GM18502 (cell line): ENCODE measurements around the gene BRD9.
"Not testable (repeated sequence)": the region's sequence is repeated elsewhere in the genome, so short reads cannot be mapped to it uniquely, and the experiment has no call there.

Source experiments
- ATAC-seq: cut with Tn5 transposase; IDR thresholded peaks from one replicate; pipeline ENCODE4 v1.9.1; 2021; ENCODE audit warnings: mild to moderate bottlenecking; ENCODE audit not compliant: unreplicated experiment, poor library complexity

Gene BRD9

GRCh38 chr5:861442-862366 lies 30.9 kb downstream of the BRD9 start:
- no peak for ATAC-seq

GRCh38 chr5:860506-861150 lies 32.0 kb downstream of the BRD9 start:
- no peak for ATAC-seq

GRCh38 chr5:859798-860296 lies 32.8 kb downstream of the BRD9 start:
- no peak for ATAC-seq

GRCh38 chr5:859391-859790 lies 33.2 kb downstream of the BRD9 start:
- no peak for ATAC-seq

- ATAC-seq = no peak
These were observed 33.9 kb downstream of the BRD9 start for GRCh38 chr5:858726-859125.

- no peak for ATAC-seq
These were observed 35.8 kb downstream of the BRD9 start for GRCh38 chr5:856531-857425.

- no peak for ATAC-seq
These were observed 36.6 kb downstream of the BRD9 start for GRCh38 chr5:855771-856530.

GRCh38 chr5:854966-855743 lies 37.4 kb downstream of the BRD9 start:
- ATAC-seq = no peak

GRCh38 chr5:854217-854616 lies 38.4 kb downstream of the BRD9 start:
- no peak for ATAC-seq

GRCh38 chr5:853416-854090 lies 39.0 kb downstream of the BRD9 start:
- not testable (repeated sequence) for ATAC-seq

- ATAC-seq = no peak
These were observed 39.9 kb downstream of the BRD9 start for GRCh38 chr5:852431-853401.

GRCh38 chr5:852018-852417 lies 40.6 kb downstream of the BRD9 start:
- no peak for ATAC-seq

- ATAC-seq = no peak
These were observed 41.0 kb downstream of the BRD9 start for GRCh38 chr5:851553-851952.

- no peak for ATAC-seq
These were observed 41.5 kb downstream of the BRD9 start for GRCh38 chr5:851076-851475.

GRCh38 chr5:850511-851006 lies 42.0 kb downstream of the BRD9 start, which contains the start of gene ZDHHC11:
Gene ZDHHC11, minus strand, starts transcription at chr5:850986. Its CDS starts 384 bp downstream, at chr5:850602.
- ATAC-seq = no peak

GRCh38 chr5:849651-850301 lies 42.8 kb downstream of the BRD9 start:
- ATAC-seq = no peak
